HG02763 (cell line): Measurements from ENCODE around the gene ZNRF1.

ENCODE experiments used
- ATAC-seq: cut with Tn5 transposase; IDR thresholded peaks from one replicate; pipeline ENCODE4 v1.9.1; 2021; ENCODE audit warnings: mild to moderate bottlenecking, moderate library complexity; ENCODE audit not compliant: unreplicated experiment

ZNRF1 gene

DNA sequence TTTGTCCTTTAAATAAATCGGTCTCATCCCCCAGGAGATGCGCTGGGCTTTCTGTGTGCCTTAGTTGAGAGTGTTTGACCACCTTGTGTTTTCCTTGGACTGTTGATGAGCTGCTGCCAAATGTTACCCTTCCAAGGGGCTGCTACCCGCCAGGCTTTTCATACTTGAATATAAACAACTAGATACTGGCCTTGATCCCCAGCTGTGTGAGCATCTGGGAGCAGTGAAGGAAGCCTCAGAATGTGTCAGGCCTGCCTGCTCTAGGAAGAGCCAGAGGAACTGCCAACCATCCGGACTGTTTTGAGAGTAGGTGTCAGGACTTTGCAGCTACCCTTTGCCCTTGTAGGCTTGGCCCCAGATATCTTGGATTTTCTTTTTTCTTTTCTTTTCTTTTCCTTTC is 60.0 kb downstream of the ZNRF1 start:
- no peak for ATAC-seq

DNA sequence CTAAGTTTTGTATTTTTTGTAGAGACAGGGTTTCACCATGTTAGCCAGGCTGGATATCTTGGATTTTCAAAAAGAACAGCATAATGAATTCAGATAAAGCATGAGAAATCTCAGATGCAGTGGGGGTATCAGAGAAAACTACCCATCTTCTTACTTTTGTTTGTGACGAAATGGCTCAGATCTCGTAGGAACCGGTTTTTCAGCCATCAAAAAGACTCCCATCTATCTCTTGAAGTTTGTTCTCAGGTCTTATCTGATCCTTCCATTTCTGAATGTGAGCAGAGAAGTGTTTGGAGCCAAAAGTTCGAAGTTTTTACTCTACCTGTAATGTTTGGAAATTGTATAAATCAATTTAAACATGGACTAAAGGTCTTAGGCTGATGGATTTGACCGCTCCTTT is 60.6 kb downstream of the ZNRF1 start:
- ATAC-seq, result no peak

DNA sequence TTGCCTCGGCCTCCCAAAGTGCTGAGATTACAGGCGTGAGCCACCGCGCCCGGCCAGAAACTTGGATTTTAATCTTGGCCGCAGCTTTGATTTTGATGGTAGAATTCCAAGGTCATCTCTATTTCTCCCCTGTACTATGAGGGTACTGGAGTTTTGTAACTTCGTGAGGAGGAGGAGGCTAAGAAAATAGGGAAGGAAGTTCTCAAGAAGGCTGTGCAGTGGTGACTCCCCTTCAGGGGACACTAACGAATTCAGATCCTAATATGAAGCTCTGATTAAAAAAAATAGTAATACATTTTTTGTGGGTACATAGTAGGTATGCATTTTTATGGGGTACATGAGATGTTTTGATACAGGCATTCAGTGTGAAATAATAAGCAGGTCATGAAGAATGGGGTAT is 61.9 kb downstream of the ZNRF1 start:
- ATAC-seq, result no peak

DNA sequence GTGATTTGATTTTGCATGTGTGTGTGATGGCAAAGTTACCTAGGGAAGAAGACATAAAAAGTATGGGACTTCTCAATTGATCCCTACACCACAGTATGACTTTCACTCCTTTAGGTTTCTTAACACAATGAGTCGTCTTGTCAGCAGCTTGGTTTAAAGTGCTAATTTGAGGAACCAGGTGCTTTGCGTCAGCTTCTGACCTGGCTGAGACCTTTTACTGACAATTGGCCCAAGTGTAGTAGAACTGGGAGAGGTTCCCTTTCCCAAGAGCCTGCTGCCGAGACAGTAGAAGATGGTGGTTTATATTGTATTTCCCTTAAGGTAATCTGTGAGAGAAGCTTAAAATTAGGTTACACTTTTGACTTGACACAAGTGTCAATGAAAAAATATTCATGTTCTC is 62.8 kb downstream of the ZNRF1 start:
- ATAC-seq, result no peak

DNA sequence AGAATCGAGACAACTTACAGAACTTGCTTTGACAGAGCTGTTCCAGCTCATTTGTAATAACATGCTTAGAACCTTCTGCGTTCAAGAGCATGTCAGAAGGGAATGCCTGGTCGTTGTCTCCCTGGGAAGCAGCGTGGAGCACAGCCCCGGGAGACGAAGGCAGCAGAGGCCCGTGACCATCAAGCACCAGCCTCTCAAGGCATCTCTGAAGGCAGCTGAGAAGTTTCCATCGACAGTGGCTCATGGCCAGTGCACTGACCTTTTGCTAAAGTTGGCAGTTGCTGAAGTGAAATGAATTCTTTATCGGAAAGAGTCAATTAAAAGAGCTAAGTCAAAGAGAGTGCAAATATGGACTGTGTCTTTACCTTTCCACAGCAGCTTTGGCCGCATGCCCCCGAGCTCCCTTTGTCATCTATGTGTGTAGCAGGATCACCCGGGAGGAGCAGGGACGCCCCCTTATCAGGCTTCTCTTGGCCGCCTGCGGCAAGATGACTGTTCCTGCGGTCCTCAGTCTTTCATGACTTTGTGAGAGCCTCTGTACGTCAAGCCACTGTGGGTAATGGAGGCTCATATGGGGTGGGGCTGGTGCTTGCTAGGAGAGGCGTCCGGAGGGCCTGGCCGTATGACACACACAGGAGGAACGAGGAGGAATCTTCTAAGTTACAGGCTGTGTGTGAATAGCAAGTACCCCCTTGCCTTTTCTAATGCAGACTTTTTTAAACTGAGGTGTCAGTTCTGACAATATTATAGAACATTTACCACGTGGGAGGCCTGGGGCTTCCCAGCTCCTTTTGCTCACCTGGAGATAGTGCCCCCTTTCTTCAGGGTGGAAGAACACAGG is 63.5 kb downstream of the ZNRF1 start:
- no peak for ATAC-seq

DNA sequence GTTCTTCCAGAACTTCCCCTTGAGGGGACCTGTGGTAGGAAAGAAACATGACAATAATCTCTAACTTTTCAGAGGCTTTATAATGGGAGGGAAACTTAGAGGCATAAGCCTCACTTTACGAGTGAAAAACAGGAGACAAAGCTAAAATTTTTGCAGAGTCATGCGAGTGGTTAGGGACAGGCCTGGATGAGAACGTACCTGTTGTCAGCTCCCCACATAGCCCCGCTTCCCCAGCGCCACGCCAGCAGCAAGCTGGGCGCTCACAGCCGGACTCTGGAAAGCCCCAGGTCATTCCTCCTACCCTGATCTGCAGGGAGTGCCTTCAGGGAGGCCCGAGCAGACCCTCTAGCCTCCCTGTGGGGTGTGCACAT is 64.1 kb downstream of the ZNRF1 start:
- ATAC-seq, result no peak

DNA sequence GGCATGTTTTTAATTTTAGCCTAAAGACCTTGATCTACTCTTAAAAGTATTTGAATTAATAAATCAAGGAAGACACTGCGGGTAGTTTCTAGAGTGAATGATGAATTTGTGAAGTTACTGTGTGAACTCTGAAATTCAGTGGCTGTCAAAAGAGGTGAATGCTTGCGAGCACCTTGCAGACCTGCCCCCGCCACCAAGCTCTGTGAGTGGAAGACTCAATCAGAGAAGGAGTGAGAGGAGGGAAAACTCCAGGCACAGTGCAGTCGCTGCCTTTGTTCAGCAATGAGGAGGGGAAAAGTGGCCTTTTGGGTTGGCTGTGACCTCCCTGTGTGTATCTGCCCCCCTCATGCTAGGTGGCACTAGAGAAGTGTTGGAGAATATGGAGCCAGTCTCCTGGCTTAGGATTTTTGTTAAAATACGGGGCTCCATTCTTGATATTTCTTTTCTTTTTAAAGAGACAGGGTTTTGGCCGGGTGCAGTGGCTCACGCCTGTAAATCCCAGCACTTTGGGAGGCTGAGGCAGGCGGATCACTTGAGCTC is 64.8 kb downstream of the ZNRF1 start:
- ATAC-seq, result no peak

DNA sequence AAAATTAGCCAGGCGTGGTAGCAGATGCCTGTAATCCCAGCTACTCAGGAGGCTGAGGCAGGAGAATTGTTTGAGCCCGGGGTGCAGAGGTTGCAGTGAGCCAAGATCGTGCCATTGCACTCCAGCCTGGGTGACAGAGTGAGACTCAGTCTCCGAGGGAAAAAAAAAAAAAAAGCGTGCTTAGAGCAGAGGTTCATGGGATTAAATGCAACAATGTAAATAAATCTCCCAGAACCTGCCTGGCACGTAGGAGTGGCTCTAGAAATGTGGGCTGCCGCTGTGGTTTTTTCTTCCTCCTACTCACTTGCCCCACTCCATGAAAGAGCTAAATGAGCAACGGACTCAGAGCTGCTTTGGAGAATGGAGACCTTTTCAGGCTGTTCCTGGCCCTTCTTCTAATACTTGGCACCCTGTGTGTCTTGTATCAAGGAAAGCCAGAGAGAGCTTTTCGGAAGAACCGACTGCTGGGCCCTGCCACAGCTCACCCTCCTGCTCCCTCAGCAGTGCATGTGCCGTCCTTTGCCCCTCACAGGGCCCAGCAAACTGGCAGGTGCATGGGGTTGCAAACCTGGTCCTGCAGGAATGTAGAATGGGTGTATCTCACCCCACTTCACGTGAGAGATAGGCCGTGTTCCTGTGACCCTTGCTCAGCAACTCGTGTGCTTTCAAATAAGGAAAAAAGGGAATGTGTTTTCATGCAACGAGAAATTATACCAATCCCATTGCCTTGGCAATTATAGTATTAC is 65.8 kb downstream of the ZNRF1 start:
- no peak for ATAC-seq

DNA sequence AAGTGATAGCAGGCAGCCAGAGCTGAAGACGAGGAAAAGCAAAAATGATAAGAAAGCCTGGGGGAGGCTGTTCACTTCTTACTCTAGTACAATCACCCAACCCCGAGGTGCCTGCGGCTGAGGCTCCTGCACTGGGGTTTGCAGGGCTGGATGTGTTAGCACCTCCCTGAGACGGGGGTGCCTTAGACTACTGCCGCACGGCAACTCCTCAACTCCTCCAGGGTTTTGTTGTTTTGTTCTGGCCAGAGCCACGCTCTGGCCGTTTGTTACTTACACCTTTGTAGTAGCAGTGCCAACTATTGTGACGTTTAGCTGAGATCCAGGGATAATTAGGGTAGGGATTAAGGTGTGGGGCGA is 66.3 kb downstream of the ZNRF1 start:
- ATAC-seq, result no peak

DNA sequence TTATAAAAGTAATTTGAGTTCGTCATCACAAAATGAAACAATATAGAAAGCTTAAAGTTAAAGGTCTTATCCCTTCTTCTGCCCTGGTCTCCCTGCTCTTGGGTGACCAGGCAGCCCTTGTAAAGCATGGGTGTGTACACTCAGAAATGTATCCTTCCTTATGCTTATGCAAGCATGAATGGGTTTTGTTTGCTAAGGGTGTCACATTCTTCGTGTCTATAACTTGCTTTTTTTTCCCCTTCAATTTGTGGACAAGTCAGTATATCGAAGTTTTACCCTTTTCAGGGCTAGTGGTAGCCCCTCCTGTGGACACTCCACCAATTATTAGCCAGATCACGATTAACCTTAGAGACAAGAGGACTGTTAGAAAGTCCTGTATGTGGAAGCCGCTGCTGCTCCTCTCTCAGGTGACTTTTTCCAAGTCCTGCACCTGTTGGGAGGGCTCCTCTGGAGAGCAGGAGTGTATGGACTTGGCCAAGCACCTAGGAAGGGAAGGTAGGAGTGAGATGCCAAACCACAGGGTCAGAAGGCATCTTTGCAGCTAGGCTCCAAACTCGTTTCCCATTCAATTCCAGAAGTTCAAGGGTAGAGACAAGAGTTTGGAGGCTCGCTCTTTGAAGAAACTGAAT is 66.8 kb downstream of the ZNRF1 start:
- ATAC-seq, result no peak

DNA sequence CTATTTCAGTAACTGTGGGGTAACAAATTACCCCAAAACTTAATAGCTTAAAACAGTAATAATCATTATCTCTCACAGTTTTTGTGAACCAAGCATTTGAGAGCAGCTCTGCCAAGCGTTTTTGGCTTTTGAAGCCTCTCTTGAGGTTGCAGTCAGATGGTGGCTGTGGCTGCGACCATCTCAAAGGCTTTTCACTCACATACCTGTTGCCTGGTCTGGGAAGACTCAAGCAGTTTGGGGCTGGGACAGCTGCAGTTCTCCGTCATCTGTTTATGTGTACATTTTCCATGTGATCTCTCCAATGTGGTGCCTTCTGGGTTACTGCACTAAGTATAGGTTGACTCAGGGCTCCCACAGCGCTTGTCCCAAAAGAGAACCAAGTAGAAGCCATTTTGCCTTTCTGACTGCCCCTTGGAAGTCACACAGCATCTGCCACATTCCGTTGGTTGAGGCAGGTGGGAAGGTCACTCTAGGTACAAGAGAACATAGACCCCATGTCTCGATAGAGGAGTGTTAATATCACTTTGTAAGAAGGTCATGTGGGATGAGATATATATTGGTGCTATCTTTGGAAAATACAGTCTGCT is 68.1 kb downstream of the ZNRF1 start:
- ATAC-seq, result no peak

DNA sequence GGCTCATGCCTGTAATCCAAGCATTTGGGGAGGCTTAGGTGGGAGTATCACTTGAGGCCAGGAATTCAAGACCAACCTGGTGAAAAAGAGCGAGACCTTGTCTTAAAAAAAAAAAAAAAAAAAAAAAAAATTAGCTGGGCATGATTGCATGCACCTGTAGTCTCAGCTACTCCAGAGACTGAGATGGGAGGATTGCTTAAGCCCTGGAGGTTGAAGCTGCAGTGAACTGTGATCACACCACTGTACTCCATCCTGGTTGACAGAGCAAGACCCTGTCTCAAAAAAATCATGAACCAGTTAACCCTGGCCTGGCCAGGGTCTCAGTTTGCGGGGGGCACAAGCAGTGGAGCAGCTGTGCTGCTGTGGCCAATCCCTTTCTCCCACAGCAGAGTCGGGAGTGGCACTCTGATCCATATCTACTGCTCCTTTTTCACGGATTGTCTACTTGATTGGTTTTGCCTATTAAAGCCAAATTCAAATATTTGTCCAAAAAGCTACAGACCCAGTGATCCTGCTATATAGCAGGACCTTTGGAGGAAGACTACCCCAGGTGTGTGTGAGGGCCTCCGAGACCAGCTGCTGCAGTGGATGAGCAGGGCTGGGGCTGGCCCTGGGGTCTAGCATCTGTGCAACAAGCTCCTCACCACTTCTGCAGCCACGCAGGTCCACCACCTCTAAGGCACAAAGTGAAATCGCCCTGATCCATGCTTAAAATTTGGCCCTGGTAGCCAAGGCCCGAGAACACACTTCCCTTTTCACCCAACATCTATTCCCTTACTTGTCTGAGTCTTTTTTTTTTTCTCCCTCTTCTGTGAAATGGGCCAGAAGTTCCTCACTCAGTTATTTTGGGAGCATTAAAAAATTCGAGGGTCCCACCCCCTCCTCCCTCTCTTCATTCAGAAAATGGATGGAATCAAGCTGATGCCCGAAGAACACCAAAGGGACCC is 69.5 kb downstream of the ZNRF1 start:
- no peak for ATAC-seq

DNA sequence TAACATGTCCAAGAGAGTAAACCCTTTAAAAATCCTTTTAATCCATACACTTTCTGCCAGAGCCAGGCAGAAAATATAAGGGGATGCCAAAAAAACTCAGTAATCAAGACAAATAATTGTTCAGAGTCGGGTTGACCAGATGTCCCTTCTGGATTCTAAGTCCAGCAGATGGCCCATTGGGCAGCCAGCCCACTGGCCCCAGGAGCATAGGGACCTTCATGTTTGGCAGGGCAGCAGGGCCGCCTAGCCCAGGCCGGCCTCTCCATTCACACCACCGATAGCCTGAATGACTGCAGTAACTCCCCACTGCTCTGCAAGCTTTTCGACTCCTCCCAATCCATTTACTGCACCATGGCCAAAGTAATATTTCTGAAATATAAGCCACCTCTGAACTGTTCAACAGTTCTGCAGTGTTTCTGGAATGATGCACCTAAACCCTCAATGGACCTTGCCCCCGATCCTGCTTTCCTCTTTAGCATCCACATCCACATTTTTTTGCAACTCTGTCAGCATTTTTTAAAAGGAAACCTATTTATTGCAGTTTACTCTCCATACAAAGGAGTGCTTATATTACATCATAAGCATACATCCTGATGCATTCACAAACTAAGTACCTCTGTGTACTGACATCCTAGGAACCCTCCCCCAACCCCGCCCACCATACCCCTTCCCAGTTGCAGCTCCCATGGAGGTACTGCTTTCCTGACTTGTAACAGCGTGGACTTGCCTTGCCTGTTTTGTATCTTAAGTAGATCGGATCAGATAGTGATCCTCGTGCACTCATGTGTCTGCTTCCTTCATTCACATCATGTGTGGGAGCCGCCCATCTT is 71.4 kb downstream of the ZNRF1 start:
- ATAC-seq, result no peak

DNA sequence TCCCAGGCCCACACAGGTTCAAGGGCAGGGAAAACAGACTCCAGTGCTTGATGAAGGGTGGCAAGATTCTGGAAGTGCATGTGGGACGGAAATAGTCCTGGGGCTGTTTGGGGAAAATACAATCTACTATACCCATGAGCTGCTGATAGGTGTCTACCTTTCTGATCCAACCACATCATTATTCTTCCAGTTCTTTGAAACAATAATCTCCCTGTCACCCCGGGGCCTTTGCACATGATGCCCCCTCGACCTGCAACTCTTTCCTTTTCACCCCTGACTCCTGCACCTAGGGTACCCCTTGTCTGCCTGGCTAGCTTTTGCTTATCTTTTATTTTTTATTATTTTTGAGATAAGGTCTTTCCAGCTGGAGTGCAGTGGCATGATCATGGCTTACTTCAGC is 72.8 kb downstream of the ZNRF1 start:
- no peak for ATAC-seq

DNA sequence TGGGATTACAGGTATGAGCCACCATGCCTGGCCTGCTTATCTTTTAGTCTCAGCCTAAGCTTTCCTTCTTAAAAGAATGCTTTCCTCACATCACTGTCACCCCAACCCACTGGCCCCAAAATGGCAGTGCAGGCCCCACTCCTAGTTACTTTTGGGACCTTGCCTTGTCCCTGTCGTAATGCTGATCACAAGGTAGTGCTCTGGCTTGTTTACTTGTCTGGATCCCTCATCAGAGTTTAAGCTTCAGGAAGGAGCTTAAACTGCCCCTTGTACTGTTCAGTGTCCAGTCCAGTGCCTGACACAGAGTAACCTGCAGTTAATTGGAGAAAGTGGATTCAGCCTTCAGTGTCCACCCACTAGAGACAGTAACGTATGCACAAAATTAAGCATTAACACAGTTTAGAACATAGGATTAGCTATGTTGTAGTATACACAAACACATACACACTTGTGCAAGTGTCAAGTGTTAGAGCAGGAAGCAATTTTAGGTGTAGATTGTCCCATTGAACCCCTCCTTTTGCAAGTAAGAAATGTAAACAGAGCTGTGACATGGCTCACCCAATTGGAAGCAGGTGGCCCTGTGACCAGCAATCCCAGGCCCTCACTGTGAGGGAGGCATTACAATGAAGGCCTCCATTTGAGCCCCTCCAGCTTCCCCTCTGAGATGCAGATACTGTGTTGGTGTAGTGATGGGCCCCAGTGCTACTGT is 73.6 kb downstream of the ZNRF1 start:
- no peak for ATAC-seq

DNA sequence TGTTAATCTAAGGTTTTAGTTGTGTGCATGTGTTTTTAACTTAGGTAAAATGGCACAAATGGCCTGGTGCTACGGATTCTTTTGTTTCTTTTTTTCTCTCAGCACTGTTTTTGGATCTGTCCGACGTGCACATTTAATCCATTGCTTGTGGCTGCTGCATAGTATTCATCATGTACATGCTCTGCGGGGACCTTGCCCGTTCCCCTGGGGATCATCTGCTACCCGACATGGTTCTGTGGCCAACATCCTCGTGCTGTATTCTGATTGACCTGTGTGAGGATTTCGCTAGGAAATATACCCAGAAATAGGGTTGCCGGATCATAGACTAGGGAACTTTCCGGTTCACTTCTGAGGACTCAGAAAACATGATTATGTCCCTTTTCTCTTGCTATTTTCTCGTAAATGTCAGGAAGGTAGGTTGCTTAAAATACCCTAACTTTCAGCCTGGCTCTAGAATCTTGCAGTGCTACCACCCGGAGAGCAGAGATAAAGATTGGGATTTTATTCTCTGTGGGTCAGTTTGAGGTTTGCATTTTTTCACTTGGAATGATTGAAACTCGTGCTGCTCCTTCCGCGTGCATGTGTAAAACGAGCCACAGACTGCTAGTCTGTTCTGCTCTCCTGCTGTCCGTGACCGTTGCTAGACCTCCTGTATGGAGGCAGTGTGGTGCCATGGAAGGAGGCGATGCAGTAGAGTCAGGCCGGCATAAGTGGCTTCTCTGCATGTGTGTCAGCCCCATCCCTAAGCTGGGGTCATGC is 74.9 kb downstream of the ZNRF1 start:
- no peak for ATAC-seq

DNA sequence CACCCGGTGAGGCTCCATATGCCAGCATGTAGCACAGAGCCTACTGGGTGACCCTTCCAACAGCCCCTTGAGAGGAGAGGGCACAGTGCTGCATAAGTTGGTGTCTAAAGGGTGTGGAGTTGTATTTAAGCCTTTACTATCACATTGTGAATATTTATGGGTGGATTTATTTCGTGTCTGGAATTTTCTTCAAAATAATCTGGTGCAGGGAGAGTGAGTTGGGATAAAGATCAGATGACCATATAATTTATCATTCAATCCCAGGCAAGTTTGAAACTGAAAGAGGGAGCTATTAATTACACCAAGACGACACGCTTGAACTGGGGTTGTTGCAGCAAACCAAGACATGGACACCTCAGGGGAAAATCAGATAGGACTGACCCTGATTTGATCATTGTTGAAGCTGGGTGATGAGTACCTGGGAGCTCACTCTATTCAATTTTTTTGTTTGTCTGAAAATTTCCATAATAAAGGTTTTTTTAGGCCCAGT is 75.5 kb downstream of the ZNRF1 start:
- no peak for ATAC-seq
